PFSK-1 (cell line): Measurements from ENCODE around the gene CNN3.

Source experiments
- FOXP2 ChIP-seq: optimal IDR thresholded peaks from 2 replicates; pipeline ENCODE3; 2011; ENCODE audit warnings: borderline replicate concordance, control low read depth, inconsistent platforms; ENCODE audit not compliant: insufficient read depth; ENCODE audit errors: extremely low read length, extremely low read depth
- POLR2AphosphoS5 ChIP-seq: IDR thresholded peaks from 2 replicates; pipeline ENCODE4 v1.6.1; 2012; ENCODE audit warnings: low read depth, mild to moderate bottlenecking, control low read depth, low read length, moderate library complexity
- REST ChIP-seq, 2 experiments: IDR thresholded peaks; 2 replicates each; pipeline versions ENCODE4 v1.6.1 to v1.8.0; 2011 to 2012; ENCODE audit warnings: low read depth in 2 of 2, low read length in 2 of 2, control low read depth in 1 of 2, inconsistent platforms in 1 of 2, mild to moderate bottlenecking in 1 of 2, moderate library complexity in 1 of 2; ENCODE audit not compliant: insufficient read depth in 1 of 2
- SIN3A ChIP-seq: IDR thresholded peaks from 2 replicates; pipeline ENCODE4 v1.6.1; 2012; ENCODE audit warnings: mild to moderate bottlenecking, low read length, moderate library complexity, borderline replicate concordance; ENCODE audit not compliant: insufficient read depth
- TAF1 ChIP-seq: IDR thresholded peaks from 2 replicates; pipeline ENCODE4 v1.6.1; 2012; ENCODE audit warnings: low read length, control low read depth, borderline replicate concordance; ENCODE audit not compliant: insufficient read depth

DNA sequence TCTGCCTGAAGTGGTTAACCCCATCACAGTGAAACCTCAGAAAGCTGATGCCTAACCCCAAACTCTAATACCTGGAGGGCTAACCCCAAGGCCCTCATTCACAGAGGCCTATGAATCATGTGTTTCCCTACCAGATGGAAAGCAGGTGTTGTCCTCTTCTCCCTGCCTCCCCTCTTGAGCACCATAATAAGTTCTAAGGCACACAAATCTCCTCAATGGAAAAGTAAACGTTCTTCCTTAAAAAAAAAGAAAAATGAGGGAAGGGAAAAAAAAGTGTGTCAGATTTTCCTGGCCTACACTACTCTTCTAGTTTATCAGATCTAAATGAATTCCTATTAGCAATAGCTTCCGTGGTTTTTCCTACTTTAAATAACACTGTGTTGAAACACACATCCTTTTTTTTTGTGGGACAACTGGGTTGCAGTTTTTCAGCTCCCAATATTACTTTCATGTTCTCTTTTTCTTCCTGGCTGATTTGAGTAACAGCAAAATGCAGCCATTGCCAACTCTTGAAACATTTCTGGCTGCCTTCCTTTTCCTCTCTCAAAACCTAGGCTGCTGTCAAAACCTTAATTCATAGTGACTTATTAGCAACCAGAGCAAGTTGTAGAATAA lies 63.5 kb downstream of the CNN3 start:
- TF ChIP-seq POLR2AphosphoS5: no peak
- TF ChIP-seq SIN3A: no peak
- no peak for TF ChIP-seq REST (IDR thresholded peaks at IDR 0.05; ENCODE audit: insufficient read depth in 1 of 2, low read depth in 2 of 2, low read length in 2 of 2)
- TF ChIP-seq TAF1: no peak
- TF ChIP-seq FOXP2: no peak
